K562 (cell line): Measurements from ENCODE around the gene TMOD2. TPM values are rescaled to one million over a fixed set of nuclear protein-coding genes. Genes with fewer than 3 reads are reported as not detected.

Experiments
- BACH1 ChIP-seq: fragments of 200-800 bp; sonication (Bioruptor generic); IDR thresholded peaks from 2 replicates; pipeline ENCODE4 v1.6.1; 2016; ENCODE audit warnings: missing genetic modification characterization, missing compliant biosample characterization
- E2F3 ChIP-seq: fragments of 250-450 bp; sonication (Bioruptor Pico); IDR thresholded peaks from 2 replicates; pipeline ENCODE4 v1.4.0; 2020; ENCODE audit warnings: mild to moderate bottlenecking
- EZH2 ChIP-seq: IDR thresholded peaks from 2 replicates; pipeline ENCODE4 v1.6.1; 2012; ENCODE audit warnings: low read depth, mild to moderate bottlenecking, inconsistent platforms, low read length, borderline replicate concordance
- GATAD2A ChIP-seq: fragments of 450-650 bp; IDR thresholded peaks from 2 replicates; pipeline ENCODE4 v1.6.1; 2017
- HES1 ChIP-seq: fragments of 450-650 bp; IDR thresholded peaks from 2 replicates; pipeline ENCODE4 v1.6.1; 2016; ENCODE audit warnings: low read depth, mild to moderate bottlenecking, moderate library complexity
- JUND ChIP-seq, 2 experiments: IDR thresholded peaks; 2 replicates in 1 of 2; 3 replicates in 1 of 2; pipeline ENCODE4 v1.6.1; 2011; ENCODE audit warnings: borderline replicate concordance in 2 of 2, low read depth in 2 of 2, low read length in 2 of 2, improper control_type of control experiment in 1 of 2, missing biosample characterization in 1 of 2, missing genetic modification characterization in 1 of 2, missing genetic modification reagents in 1 of 2
- KDM2B ChIP-seq: fragments of 250-450 bp; sonication (Bioruptor Pico); IDR thresholded peaks from 2 replicates; pipeline ENCODE4 v1.8.0; 2021; ENCODE audit warnings: mild to moderate bottlenecking, moderate library complexity
- KLF16 ChIP-seq: IDR thresholded peaks from 2 replicates; pipeline ENCODE4 v1.6.1; 2016; ENCODE audit warnings: antibody characterized with exemption
- MAZ ChIP-seq, 2 experiments: fragments of 450-650 bp in 1 of 2; sonication (generic) in 1 of 2; formaldehyde crosslinking; IDR thresholded peaks in 1 of 2; conservative IDR thresholded peaks in 1 of 2; 2 replicates each; pipeline versions ENCODE4 v1.4.0 to v1.5.0; 2020; ENCODE audit warnings: mild to moderate bottlenecking in 1 of 2, missing genetic modification reagents in 1 of 2
- MEIS2 ChIP-seq: fragments of 450-650 bp; IDR thresholded peaks from 2 replicates; pipeline ENCODE4 v1.6.1; 2014; ENCODE audit warnings: mild to moderate bottlenecking; ENCODE audit not compliant: partially characterized antibody
- MTF1 ChIP-seq: fragments of 250-450 bp; sonication (Bioruptor Pico); IDR thresholded peaks from 2 replicates; pipeline ENCODE4 v1.9.0; 2021; ENCODE audit warnings: moderate library complexity, mild to moderate bottlenecking, inconsistent platforms, borderline replicate concordance
- NFRKB ChIP-seq: fragments of 450-650 bp; IDR thresholded peaks from 2 replicates; pipeline ENCODE4 v1.6.1; 2016; ENCODE audit warnings: low read depth
- POLR3G ChIP-seq: IDR thresholded peaks from 2 replicates; pipeline ENCODE4 v1.6.1; 2011; ENCODE audit not compliant: insufficient read length, insufficient replicate concordance; ENCODE audit errors: extremely low read depth
- RAD21 ChIP-seq, 2 experiments: fragments of 250-450 bp in 1 of 2; fragments of 450-650 bp in 1 of 2; sonication (Bioruptor Pico) in 1 of 2; formaldehyde crosslinking in 1 of 2; IDR thresholded peaks in 1 of 2; conservative IDR thresholded peaks in 1 of 2; 2 replicates each; pipeline versions ENCODE4 v1.4.0 to v1.8.0; 2020 to 2022; ENCODE audit warnings: mild to moderate bottlenecking in 2 of 2, moderate library complexity in 1 of 2
- SMAD3 ChIP-seq: fragments of 450-650 bp; formaldehyde crosslinking; conservative IDR thresholded peaks from 2 replicates; pipeline ENCODE4 v1.4.0; 2020; ENCODE audit warnings: mild to moderate bottlenecking
- ZBTB11 ChIP-seq, 3 experiments: fragments of 200-800 bp in 1 of 3; fragments of 250-450 bp in 1 of 3; fragments of 450-650 bp in 1 of 3; sonication (Bioruptor Pico) in 1 of 3; sonication (Bioruptor generic) in 1 of 3; formaldehyde crosslinking in 1 of 3; IDR thresholded peaks; 2 replicates each; pipeline versions ENCODE4 v1.6.1 to v1.8.0; 2016 to 2022; ENCODE audit warnings: mild to moderate bottlenecking in 2 of 3, missing genetic modification characterization in 2 of 3, missing compliant biosample characterization in 1 of 3, moderate library complexity in 1 of 3
- ZNF197 ChIP-seq: fragments of 200-800 bp; sonication (Bioruptor generic); IDR thresholded peaks from 2 replicates; pipeline ENCODE4 v1.6.1; 2016; ENCODE audit warnings: low read depth, missing genetic modification characterization, missing compliant biosample characterization
- ZNF224 ChIP-seq: sonication (generic); formaldehyde crosslinking; IDR thresholded peaks from 2 replicates; pipeline ENCODE4 v1.8.0; 2022; ENCODE audit warnings: mild to moderate bottlenecking, missing genetic modification reagents
- ZNF311 ChIP-seq: fragments of 250-450 bp; sonication (Bioruptor Pico); IDR thresholded peaks from 2 replicates; pipeline ENCODE4 v1.4.0; 2020; ENCODE audit warnings: mild to moderate bottlenecking, moderate library complexity
- ZNF583 ChIP-seq: fragments of 250-450 bp; sonication (Bioruptor Pico); IDR thresholded peaks from 2 replicates; pipeline ENCODE4 v1.4.0; 2020
- ZNF584 ChIP-seq: fragments of 200-800 bp; sonication (Bioruptor generic); IDR thresholded peaks from 2 replicates; pipeline ENCODE4 v1.6.1; 2016; ENCODE audit warnings: low read depth, mild to moderate bottlenecking, missing genetic modification characterization, missing compliant biosample characterization
- ZNF707 ChIP-seq: fragments of 250-450 bp; sonication (Bioruptor Pico); conservative IDR thresholded peaks from 2 replicates; pipeline ENCODE4 v1.8.0; 2022; ENCODE audit warnings: inconsistent platforms, mild to moderate bottlenecking, moderate library complexity
- polyA plus RNA-seq, 8 experiments: library from polyadenylated mRNA; depleted of rRNA in 4 of 8; stranded (reverse) in 5 of 8; unstranded in 3 of 8; fragments of >200 nt; fragmentation: Nextera tagmentation in 2 of 8; fragmentation: Illumina TruSeq in 1 of 8; extraction: Ambion mirVana in 2 of 8; extraction: Trizol in 1 of 8; gene quantifications; 2 replicates each; pipeline versions ENCODE4 v1.2.1 to v1.2.3, GENCODE V29; 2011 to 2014; ENCODE audit warnings: inconsistent platforms in 1 of 8, missing spikeins in 1 of 8
- total RNA-seq, 7 experiments: library from RNA; depleted of rRNA in 6 of 7; stranded (reverse); fragments of >200 nt in 6 of 7; fragmentation: Illumina TruSeq in 2 of 7; extraction: Trizol in 2 of 7; gene quantifications; 2 replicates each; pipeline versions ENCODE4 v1.2.1 to v1.2.3, GENCODE V29; 2011 to 2021; ENCODE audit warnings: low replicate concordance in 1 of 7
- TF ChIP-seq, protein P1 (sequence below): fragments of 450-650 bp; formaldehyde crosslinking; IDR thresholded peaks from 2 replicates; pipeline ENCODE4 v1.4.0; 2022; ENCODE audit warnings: mild to moderate bottlenecking, moderate library complexity

The TMOD2 gene
- total and polyA plus RNA-seq, 9 of the 15 experiments (the other 6 are each of a cell fraction or from before 2014, with no cell fraction given): 0.49 to 3.8 (median 3.0) TPM

GRCh38 chr15:51702710-51703109, 48.7 kb upstream of the TMOD2 start (continued):
- TF ChIP-seq ZNF197 (CRISPR knock-in tag): no peak
- TF ChIP-seq MAZ (CRISPR knock-in tag; conservative IDR thresholded peaks at IDR 0.05 in 1 of 2, IDR thresholded peaks at IDR 0.05 in 1 of 2): 0 out of 4 replicates have a peak, but pooled peaks of 1 of the 2 experiments have one; percentile 28
- no peak for TF ChIP-seq POLR3G
- no peak for TF ChIP-seq BACH1 (tag)
- TF ChIP-seq KDM2B (CRISPR knock-in tag): no peak
- no peak for TF ChIP-seq ZNF583
- no peak for TF ChIP-seq NFRKB
- no peak for TF ChIP-seq ZNF584
- 0 out of 2 replicates have a peak, but pooled peaks have one; percentile 23 for TF ChIP-seq KLF16
- TF ChIP-seq MEIS2: peak; percentile 98
- no peak for TF ChIP-seq ZNF707 (CRISPR knock-in tag)
- no peak for TF ChIP-seq RAD21 (CRISPR knock-in tag; conservative IDR thresholded peaks at IDR 0.05 in 1 of 2, IDR thresholded peaks at IDR 0.05 in 1 of 2)
- no peak for TF ChIP-seq HES1
- no peak for TF ChIP-seq GATAD2A
- TF ChIP-seq JUND (IDR thresholded peaks at IDR 0.05; ENCODE audit: borderline replicate concordance, low read depth, low read length): peak; percentile 51; the same call in 1 of the 2 replicates
- peak; percentile 13; the same call in 1 of the 3 replicates for TF ChIP-seq JUND (tag; IDR thresholded peaks at IDR 0.05; ENCODE audit: borderline replicate concordance, low read depth, low read length)
- no peak for TF ChIP-seq MTF1 (CRISPR knock-in tag)
- TF ChIP-seq EZH2: no peak
- no peak for TF ChIP-seq E2F3 (CRISPR knock-in tag)
- 0 out of 6 replicates have a peak, but pooled peaks of 1 of the 3 experiments have one; percentile 18 for TF ChIP-seq ZBTB11 (CRISPR knock-in tag; IDR thresholded peaks at IDR 0.05)
- no peak for TF ChIP-seq SMAD3 (CRISPR knock-in tag)
- no peak for TF ChIP-seq ZNF311
- TF ChIP-seq ZNF224 (CRISPR knock-in tag): no peak
- TF ChIP-seq, protein P1, sequence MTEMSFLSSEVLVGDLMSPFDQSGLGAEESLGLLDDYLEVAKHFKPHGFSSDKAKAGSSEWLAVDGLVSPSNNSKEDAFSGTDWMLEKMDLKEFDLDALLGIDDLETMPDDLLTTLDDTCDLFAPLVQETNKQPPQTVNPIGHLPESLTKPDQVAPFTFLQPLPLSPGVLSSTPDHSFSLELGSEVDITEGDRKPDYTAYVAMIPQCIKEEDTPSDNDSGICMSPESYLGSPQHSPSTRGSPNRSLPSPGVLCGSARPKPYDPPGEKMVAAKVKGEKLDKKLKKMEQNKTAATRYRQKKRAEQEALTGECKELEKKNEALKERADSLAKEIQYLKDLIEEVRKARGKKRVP: no peak
